WI38 (cell line): Measurements from ENCODE around the gene ALG5.

ENCODE experiments used
- H3K4me3 ChIP-seq: 2 replicates; pipeline ENCODE4 v1.5.1; 2011; ENCODE audit warnings: low read depth, mild to moderate bottlenecking, control low read depth, low read length
- TF ChIP-seq, protein P1 (sequence below): IDR thresholded peaks from 2 replicates; pipeline ENCODE4 v1.5.1; 2012; ENCODE audit warnings: low read depth, mild to moderate bottlenecking, control low read depth, low read length

Gene ALG5

DNA sequence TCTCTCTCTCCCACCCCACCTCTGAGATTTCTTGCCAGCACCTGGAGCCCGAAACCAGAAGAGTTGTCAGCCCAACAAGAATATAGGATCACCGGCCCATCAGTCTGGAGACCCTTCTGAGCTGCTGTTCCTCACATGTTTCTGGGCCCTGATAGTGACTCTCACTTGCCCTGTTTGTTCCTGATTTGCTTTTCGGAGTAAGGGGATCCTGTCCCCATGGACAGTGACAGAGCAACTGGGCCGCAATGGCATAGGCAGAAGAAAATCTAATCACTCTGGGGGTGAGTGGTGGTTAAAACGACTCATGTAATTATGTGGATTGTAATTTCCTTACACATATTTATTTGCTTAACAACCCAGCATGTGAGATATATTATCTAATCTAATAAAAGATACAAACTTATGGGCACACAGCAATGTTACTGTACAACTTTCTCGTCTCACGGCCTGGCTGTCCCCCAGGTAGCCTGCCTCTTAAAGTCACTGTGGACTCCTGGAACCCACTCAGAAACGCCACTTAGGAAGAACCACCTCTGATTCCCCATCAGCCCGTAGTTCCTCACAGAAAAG is 78.4 kb downstream of the ALG5 start:
- TF ChIP-seq, protein P1, sequence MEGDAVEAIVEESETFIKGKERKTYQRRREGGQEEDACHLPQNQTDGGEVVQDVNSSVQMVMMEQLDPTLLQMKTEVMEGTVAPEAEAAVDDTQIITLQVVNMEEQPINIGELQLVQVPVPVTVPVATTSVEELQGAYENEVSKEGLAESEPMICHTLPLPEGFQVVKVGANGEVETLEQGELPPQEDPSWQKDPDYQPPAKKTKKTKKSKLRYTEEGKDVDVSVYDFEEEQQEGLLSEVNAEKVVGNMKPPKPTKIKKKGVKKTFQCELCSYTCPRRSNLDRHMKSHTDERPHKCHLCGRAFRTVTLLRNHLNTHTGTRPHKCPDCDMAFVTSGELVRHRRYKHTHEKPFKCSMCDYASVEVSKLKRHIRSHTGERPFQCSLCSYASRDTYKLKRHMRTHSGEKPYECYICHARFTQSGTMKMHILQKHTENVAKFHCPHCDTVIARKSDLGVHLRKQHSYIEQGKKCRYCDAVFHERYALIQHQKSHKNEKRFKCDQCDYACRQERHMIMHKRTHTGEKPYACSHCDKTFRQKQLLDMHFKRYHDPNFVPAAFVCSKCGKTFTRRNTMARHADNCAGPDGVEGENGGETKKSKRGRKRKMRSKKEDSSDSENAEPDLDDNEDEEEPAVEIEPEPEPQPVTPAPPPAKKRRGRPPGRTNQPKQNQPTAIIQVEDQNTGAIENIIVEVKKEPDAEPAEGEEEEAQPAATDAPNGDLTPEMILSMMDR = no peak
- peak overlapping the region; percentile 51 for H3K4me3 ChIP-seq

DNA sequence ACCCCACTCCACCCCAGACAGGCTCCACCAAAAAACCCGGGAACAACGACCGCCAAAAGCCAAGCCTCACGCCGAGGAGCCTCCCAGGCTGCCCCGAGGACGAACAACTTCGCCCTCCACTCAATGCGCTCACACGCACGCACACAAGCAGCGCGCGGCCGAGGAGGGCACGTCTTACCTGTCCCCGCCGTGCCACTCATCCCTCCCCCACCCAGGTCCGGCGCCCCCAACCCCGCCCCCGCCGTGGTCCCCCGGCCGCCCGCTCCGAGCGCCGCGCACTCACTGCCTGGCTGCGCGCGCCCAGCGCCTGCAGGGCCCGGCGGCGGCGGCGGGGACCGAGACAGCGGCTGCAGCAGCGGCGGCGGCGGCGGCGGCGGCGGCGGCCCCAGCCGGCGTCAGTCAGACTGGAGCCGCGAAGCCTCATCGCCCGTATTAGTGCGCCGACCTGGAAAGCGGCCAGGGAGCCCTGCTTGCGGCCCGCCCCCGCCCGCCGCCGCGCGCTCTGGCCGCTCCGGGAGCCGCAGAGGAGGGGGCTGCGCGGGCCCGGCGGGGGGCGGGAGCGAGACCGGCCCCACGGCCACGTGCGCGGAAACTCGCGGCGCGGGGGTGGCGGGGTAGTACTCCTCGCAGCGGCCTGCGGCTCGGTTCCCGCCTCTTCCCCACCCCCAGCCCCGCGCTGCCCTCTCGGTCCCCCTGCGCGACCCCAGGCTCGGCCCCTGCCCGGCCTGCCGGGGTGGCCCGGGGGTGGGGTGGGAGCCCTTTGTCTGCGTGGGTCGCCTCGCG is 79.1 kb downstream of the ALG5 start, which contains the start of gene SMAD9:
Gene SMAD9 (minus strand): TSS at position 406 of the 783 bp plus-strand sequence. CDS start 40,549 bp downstream, outside the sequence.
- TF ChIP-seq, protein P1 = no peak
- H3K4me3 ChIP-seq = peak within 1 kb of the TSS; percentile 74

DNA sequence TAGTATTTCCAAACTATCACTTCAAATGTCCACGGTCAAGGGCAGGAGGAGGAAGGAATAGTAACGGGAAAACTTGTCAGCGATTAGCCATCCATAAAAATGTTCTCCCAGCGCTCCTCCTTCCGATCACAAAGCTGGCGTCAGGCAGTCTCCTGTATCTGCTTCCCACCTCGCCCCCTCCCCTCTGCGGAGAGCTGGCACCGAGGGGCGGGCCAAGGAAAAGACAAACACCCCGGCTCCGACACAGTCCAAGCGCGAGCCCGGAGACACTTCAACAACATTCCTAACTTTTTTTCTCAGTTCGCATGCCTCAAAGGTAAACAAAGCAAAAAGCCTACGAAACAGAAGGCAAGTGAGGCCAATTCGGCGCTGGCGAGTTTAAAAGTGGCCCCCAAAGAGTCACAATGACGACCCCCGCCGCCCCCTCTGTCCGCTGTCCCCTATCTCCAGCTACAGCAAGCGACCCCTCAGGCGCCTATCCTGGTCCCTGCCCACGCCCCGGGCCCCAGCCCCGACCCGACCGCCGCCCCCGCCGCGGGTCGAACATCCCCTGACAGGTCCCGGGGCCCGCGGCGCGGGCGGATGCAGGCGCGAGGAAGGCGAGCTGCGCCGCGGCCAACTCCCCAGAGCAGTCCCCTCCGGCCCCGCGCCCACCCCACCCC is 79.8 kb downstream of the ALG5 start:
- TF ChIP-seq, protein P1 = no peak
- H3K4me3 ChIP-seq = peak overlapping the region; percentile 74

DNA sequence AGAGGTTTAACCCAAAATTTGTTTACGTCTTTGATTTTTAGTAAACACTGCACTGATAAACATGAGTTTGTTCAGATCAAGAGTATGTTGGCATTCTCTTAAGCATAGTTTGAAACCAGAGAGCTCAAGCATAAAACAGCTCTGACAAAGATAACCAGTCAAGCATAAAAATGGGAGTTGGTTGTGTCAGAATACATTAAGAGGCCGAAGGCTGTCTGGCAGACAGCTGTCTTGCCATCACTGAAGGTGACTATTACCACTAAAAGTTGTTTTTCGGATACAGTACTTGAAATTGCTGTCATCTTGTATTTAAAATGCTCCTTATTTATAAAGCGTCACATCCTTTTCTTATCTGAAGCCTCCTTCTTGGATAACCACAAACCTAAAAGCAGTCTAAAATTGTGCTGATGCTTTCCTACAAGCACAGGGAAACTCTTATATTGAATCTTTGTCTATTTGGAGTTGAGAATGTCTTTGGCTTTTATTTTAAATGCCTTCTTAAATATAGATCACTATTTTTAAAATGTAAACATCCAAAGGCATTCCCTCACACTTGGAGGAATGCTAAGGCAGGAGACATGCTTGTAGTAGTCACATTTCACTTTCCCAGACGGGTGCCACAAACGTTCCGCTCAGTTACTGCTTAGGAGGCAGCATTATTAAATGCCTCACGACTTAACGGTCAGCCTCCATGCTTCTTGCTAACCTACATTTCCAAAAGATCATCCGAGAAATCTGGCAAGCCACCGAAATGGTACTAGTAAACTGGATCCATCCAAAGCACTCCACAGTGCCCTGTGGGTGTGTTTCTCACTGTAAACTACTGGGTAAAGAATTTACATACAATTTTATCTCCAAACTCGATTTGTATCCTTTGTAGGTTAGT is 80.7 kb downstream of the ALG5 start:
- peak overlapping the region; percentile 74 for H3K4me3 ChIP-seq
- TF ChIP-seq, protein P1 = no peak

DNA sequence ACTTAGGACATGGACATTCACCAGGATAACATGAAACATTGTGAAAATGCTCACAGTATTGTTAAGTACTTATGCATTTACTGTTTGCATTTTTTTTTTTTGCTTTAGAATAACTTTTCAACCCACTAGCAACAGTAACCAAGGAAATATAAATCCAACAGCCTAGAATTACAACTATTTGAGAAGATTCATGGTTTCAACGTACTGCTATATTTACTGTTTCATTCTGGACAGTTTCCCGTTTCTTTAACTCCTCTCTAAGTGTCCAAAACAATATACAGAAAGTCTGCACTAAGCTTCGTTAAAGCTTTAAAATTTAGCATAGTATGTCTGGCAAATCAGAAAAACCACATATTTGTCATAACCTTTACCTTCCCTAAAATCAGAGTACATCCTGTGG is 81.8 kb downstream of the ALG5 start:
- TF ChIP-seq, protein P1 = no peak

DNA sequence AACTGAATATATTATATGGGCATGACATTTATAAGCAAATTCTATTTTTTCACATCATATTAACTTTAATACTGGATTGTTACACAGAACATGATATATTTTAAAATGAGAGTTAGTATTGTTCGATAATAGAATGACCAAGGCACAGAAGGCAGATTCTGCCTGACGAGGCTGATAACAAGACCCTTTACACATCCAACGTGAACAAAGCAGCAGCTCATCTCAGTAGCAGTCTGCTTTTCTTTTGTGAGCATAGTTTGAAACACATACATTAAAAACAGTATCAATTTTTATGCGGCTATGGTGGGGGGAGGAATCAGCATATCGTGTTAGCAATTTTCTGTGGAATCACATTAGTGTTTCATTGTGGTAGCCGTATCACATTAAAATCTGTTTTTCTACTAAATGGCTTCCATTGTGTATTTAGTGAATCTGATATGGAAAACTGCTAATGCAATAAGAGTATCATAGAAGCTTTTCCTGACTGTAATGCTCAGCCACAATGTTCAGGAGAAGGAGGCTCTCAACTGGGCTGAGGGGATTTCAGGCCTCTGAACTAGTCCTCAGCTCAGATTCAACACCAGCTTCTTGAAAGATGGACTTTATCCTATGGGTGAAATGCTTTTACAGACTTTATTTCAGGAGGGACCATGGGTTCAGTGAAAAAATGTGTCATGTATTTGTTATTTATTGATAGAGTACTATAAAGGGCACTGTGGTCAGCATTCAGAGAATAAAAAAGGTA is 83.1 kb downstream of the ALG5 start:
- TF ChIP-seq, protein P1 = no peak
- no peak overlapping the region for H3K4me3 ChIP-seq

More for the DNA sequence above, 81.8 kb downstream of the ALG5 start:
- no peak overlapping the region for H3K4me3 ChIP-seq
